Stromal cell of bone marrow (primary cell): ENCODE results near the gene WDR90.
A peak's percentile ranks its signal among the peaks of the same experiment; 100 is the strongest.

ENCODE experiments used
- DNase-seq: peaks from one replicate; pipeline ENCODE4 v3.0.0-alpha.2; 2012; ENCODE audit warnings: low read depth

The WDR90 gene

GRCh38 chr16:708019-708418 is 58.9 kb downstream of the WDR90 start:
- no peak for DNase-seq

DNA sequence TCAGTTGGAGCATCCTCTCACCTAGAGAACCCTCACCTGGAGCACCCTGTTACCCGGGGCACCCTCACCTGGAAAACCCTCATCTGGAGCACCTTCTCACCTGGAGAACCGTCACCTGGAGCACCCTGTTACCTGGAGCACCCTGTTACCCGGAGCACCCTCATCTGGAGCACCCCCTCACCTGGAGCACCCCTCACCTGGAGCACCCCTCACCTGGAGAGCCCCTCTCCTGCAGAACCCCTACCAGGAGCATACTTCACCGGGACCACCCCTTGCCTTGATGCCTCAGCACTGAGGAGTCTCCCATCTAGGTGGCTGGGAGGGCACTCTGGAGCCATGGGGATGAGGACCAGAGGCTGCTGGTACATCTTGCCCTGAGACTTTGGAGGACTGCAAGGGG is 59.8 kb downstream of the WDR90 start:
- DNase-seq, result no peak

DNA sequence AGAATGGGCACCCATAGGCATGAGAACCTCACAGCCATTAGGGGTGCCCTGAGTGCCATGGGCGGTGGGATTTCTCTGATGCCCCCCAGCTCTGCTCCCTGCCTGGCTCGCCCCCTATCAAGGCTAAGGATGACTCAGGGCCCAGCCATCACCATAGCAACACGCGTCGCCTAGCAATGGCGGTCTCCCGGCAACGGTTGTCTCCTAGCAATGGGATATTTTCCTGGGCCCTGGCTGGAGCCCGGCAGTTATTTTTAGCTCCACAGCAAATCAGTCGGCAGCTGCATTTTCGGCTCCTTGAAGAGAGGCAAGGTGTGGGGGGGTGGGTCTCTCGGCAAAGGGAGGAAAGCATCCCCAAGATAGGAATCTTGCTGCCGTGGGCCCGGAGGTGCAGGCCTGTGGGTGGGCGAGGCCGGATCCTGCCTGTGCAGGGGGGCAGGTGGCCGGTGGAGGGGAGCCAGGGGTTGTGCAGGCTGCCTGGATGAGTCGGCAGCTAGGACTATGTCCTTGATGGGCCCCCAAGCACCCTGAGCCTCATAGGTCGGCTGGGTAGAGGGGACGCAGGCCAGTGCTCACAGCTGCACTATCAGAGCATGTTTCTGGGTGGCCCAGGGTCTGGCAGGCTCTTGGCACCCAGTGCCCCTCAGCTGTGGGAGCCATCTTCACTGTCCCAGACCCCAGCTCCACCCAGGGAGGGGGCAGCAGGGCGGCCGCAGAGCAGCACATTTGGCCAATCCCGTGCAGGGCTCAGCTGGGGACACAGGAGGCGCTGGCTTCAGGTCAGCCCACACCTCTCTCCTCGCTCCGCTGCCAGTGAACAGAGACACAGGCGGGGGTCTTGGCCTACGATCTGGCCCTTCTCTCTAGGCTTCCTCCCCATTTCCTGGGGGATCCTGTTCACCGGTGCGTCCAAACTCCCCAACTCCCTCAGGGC is 60.7 kb downstream of the WDR90 start:
- peak; percentile 65 for DNase-seq

GRCh38 chr16:710500-711075 is 61.4 kb downstream of the WDR90 start:
- DNase-seq, result no peak

DNA sequence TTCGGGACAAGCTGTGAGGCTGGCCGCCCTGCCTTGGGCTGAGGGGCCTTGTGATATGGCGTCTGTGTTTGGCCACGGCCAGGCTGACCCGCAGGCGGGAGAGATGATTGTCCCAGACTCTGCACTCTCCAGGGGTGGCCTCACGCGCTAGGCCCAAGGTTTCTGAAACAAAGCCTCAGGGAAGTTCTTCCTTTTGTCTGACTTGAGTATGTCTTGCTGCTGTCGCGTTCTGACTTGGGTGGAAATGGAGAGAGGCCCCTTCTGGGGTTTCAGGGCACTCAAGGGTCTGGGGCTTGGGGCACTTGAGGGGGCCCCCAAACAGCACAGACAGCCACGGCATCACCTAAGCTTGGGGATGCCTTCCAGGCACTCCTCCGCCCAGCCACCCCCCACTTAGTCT is 61.9 kb downstream of the WDR90 start:
- no peak for DNase-seq

DNA sequence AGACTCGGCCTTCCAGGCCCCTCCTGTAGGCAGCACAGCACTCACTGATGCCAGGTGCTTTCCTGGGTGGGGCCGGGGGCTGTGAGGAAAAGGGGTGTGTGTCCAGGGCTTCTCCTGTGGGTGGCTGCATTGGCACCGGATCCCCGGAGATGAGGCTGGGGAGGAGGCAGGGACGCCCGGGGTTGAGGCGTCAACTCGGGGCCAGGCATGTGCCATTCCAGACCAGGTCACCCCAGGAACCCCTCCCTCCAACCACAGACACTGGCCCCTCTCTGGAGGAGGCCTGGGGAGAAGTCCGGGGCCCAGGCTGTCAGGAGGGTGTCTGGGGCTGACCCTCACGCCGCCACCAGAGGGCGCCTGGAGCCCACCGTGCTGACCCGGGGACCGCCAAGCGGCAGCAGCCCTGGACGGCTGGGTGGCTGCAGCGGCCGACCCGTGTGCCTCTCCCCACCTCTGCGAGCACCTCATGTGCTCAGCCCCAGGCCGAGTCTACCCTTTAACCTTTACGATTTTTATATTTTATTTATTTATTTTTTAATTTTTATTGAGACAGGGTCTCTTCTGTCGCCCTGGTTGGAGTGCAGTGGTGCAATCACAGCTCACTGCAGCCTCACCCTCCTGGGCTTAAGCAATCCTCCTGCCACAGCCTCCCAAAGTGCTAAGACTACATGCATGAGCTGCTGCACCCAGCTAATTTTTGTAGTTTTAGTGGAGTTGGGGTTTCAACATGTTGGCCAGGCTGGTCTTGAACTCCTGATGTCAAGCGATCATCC is 62.6 kb downstream of the WDR90 start:
- DNase-seq, result no peak

DNA sequence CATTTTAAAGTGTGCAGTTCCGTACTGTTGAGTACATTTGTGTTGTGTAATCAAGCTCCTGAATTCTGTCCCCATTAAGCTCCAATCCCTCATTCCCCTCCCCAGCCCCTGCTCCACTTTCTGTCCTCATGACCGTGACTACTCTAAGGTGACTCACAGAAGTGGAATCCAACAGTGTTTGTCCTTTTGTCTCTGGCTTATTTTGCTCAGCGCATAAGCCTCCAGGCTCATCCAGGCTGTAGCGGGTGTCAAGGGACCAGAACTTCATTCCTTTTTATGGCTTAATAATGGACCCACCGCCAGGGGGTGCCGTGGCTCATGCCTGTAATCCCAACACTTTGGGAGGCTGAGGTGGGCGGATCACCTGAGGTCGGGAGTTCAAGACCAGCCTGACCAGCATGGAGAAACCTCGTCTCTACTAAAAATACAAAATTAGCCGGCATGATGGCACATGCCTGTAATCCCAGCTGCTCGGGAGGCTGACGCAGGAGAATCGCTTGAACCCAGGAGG is 63.6 kb downstream of the WDR90 start:
- DNase-seq, result peak; percentile 90

- no peak for DNase-seq
Observed at GRCh38 chr16:714079-714478, 64.9 kb downstream of the WDR90 start.

GRCh38 chr16:714558-715476 is 65.7 kb downstream of the WDR90 start, which contains the start of gene METRN:
Gene METRN (plus strand): TSS chr16:715118. CDS start chr16:715290, 172 bp downstream.
- peak; percentile 72 for DNase-seq

DNA sequence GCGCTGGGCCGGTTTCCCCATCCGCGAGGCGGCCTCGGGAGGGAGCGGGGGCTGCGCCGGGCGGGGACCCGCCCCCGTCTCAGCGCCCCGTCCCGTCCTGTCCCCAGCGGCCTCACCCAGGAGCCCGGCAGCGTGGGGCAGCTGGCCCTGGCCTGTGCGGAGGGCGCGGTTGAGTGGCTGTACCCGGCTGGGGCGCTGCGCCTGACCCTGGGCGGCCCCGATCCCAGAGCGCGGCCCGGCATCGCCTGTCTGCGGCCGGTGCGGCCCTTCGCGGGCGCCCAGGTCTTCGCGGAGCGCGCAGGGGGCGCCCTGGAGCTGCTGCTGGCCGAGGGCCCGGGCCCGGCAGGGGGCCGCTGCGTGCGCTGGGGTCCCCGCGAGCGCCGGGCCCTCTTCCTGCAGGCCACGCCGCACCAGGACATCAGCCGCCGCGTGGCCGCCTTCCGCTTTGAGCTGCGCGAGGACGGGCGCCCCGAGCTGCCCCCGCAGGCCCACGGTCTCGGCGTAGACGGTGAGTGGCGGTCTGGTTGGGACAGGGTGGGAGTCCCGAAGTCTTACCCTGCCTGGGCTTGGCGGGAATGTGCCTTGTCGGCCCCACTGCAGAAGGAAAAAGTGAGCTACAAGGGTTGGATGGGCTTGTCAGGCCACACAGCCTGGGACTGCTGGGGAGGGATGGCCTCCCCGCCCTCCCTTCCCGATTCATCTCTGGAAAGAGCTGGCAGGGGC is 66.5 kb downstream of the WDR90 start:
- DNase-seq, result no peak

DNA sequence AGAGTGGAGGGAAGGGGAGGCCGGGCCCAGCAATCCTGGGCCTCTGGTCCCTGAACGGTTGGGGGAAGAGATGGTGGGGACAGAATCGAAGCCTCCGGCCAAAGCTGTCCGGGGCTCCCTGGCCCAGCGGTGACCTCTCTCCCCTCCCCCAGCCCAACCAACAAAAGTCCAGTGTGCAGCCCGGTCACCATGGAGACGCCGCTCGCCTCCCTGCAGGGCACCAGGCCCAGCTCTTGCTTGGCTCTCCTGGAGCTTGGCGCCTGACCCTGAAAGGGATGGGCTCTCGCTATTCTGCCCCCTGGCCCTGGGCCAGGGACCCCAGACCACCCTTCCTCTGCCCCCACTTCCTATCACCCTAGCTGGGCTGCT is 67.0 kb downstream of the WDR90 start:
- DNase-seq, result no peak

- no peak for DNase-seq
Observed at GRCh38 chr16:716768-717325, 67.7 kb downstream of the WDR90 start.
